Glutamatergic neuron (in vitro differentiated cells): ENCODE data around the gene CNTNAP2. TPM values are rescaled to one million over a fixed set of nuclear protein-coding genes. Genes with fewer than 3 reads are reported as not detected.

Source experiments
- DNase-seq: peaks from one replicate; pipeline ENCODE4 v3.0.0; 2022
- H3K27ac Mint-ChIP-seq: one replicate; pipeline ENCODE4 v1.8.0; 2020; ENCODE audit warnings: mild to moderate bottlenecking, mixed read lengths, inconsistent platforms; ENCODE audit not compliant: unreplicated experiment
- H3K27me3 Mint-ChIP-seq: one replicate; pipeline ENCODE4 v1.8.0; 2020; ENCODE audit warnings: mild to moderate bottlenecking, moderate library complexity, mixed read lengths, inconsistent platforms; ENCODE audit not compliant: unreplicated experiment
- H3K36me3 Mint-ChIP-seq: one replicate; pipeline ENCODE4 v1.8.0; 2020; ENCODE audit warnings: mild to moderate bottlenecking, mixed read lengths, inconsistent platforms; ENCODE audit not compliant: unreplicated experiment
- H3K4me1 Mint-ChIP-seq: one replicate; pipeline ENCODE4 v1.8.0; 2020; ENCODE audit warnings: mild to moderate bottlenecking, low read depth, mixed read lengths, inconsistent platforms; ENCODE audit not compliant: unreplicated experiment
- H3K4me3 Mint-ChIP-seq: one replicate; pipeline ENCODE4 v1.8.0; 2020; ENCODE audit warnings: mild to moderate bottlenecking, mixed read lengths, inconsistent platforms; ENCODE audit not compliant: unreplicated experiment
- H3K9me3 Mint-ChIP-seq: one replicate; pipeline ENCODE4 v1.8.0; 2020; ENCODE audit warnings: mild to moderate bottlenecking, moderate library complexity, mixed read lengths, inconsistent platforms; ENCODE audit not compliant: unreplicated experiment
- CTCF ChIP-seq: fragments of 200-600 bp; sonication (generic); IDR thresholded peaks from one replicate; pipeline ENCODE4 v1.5.0; 2021; ENCODE audit not compliant: partially characterized antibody, unreplicated experiment
- total RNA-seq: library from RNA; stranded (reverse); fragmentation: NEBNext Ultra II Directional; extraction: Animal tissue kit (Norgen Biotek cat#: 25700); gene quantifications from one replicate; pipeline ENCODE4 v1.2.1, GENCODE V29; 2021; ENCODE audit not compliant: unreplicated experiment

Gene CNTNAP2
- total RNA-seq, 1 donor from 2014 or later, result 25.8 TPM

GRCh38 chr7:148367731-148368475, 2251.3 kb downstream of the CNTNAP2 start:
- TF ChIP-seq CTCF, result no peak
- H3K4me3 Mint-ChIP-seq, result no peak overlapping the region
- no peaks in the 10 kb centered on the region for H3K36me3 Mint-ChIP-seq
- H3K9me3 Mint-ChIP-seq, result peaks cover 2% of the 10 kb centered on the region
- no peaks in the 10 kb centered on the region for H3K27me3 Mint-ChIP-seq
- no peaks in the 10 kb centered on the region for H3K4me1 Mint-ChIP-seq
- no peak for DNase-seq
- H3K27ac Mint-ChIP-seq, result no peak overlapping the region

GRCh38 chr7:148368562-148368961, 2252.0 kb downstream of the CNTNAP2 start:
- TF ChIP-seq CTCF, result no peak
- no peak for DNase-seq
- H3K4me3 Mint-ChIP-seq, result no peak overlapping the region
- no peak overlapping the region for H3K27ac Mint-ChIP-seq
- H3K4me1 Mint-ChIP-seq, result no peaks in the 10 kb centered on the region
- H3K9me3 Mint-ChIP-seq, result peaks cover 2% of the 10 kb centered on the region
- H3K27me3 Mint-ChIP-seq, result no peaks in the 10 kb centered on the region
- H3K36me3 Mint-ChIP-seq, result no peaks in the 10 kb centered on the region

DNA sequence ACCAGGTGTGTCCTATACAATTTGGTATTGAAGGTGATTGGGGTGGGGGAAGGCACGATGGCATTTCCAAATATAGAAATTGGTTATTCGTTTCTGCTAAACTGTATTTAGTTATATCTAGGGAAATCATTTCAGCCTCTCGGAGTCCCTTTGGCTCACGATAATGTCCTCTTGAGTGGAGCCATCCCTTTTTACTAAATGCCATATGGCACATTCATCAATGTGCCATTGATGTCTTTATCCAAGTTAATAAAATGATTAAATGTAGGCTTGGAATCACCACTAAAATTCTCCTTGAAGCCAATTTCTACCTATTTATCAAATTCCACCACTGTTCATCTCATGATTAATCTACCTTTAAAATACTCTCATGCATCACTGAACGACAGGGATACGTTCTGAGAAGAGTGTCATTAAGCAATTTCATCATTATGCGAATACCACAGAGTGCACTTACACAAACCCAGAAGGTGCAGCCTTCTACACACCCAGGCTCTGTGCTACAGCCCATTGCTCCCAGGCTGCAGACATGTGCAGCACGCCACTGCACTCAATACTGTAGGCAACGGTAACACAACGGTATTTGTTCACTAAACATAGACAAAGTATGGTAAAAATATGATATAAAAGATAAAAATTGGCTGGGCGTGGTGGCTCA, 2254.8 kb downstream of the CNTNAP2 start:
- no peak for DNase-seq
- peaks cover 2% of the 10 kb centered on the region for H3K9me3 Mint-ChIP-seq
- H3K27ac Mint-ChIP-seq, result no peak overlapping the region
- no peaks in the 10 kb centered on the region for H3K36me3 Mint-ChIP-seq
- no peaks in the 10 kb centered on the region for H3K4me1 Mint-ChIP-seq
- no peak overlapping the region for H3K4me3 Mint-ChIP-seq
- TF ChIP-seq CTCF, result no peak
- H3K27me3 Mint-ChIP-seq, result no peaks in the 10 kb centered on the region

DNA sequence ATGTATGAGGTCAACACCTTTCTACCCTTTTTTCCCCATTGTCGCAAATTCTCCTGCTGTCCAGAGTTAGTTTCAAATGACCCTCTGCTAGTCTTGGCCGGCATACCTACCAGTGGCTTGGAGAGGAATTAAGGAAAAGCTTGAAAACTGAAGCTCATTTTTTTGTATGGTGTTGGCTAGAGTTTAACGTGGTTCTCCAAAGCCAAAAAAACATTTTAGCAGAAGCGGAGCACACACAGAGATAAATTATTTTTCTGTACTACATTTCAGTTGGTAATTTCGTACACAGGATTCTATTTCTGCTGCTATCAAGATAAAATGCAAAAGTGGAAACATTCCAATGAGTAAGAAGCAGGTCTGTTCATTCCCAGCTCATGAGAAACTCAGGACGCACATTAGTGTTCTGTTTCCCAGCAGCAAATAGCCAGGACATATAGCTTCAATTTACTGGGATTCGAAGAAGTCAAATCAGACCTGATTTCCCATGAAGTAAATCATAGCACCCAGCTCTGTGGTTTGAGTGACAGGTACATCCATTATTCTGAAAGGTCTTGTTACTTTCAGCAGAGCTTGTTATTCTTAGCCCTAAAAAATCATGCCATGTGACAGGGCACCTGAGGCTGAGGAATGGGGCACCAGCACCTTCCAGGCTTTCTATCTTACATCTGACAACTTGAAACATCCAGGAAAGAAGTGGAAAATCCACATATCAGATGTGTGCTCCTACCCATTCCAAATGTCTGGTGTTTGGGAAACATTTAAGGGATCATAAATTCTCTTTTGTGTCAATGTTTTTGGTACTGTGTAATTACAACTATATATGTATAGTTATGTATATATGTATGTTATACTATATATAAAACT, 2258.0 kb downstream of the CNTNAP2 start:
- Mint-ChIP-seq H3K27me3 (no peaks in the 10 kb centered on the region), H3K9me3 (no peaks in the 10 kb centered on the region), H3K4me1 (peaks cover under 1% of the 10 kb centered on the region), H3K27ac (no peak overlapping the region), H3K4me3 (no peak overlapping the region), H3K36me3 (no peaks in the 10 kb centered on the region)
- TF ChIP-seq CTCF, result no peak
- DNase-seq, result no peak
